PC-9 (cell line): ENCODE data around the gene WDFY3. TPM values are rescaled to one million over a fixed set of nuclear protein-coding genes. Genes with fewer than 3 reads are reported as not detected.

ENCODE experiments used
- BruUV-seq: library from RNA; stranded (reverse); fragments of 400-500 nt; replicated peaks from 2 replicates; lab custom pipeline; 2021; lab: Mats Ljungman, UMichigan
- CTCF ChIA-PET: fragments of 300-600 bp; sonication (Branson Sonifier 250); formaldehyde crosslinking; loops from one replicate; lab custom pipeline; 2022; ENCODE audit warnings: antibody characterized with exemption; lab: Charles Lee
- POLR2A ChIA-PET: fragments of 300-600 bp; sonication (Branson Sonifier 250); formaldehyde crosslinking; loops from one replicate; lab custom pipeline; 2022; ENCODE audit warnings: antibody characterized with exemption; ENCODE audit not compliant: unreplicated experiment; lab: Charles Lee
- DNase-seq, 2 experiments: peaks; one replicate each; pipeline versions ENCODE4 v3.0.0 to v3.0.0-alpha.2; 2015 to 2022; ENCODE audit warnings: mixed read lengths in 1 of 2
- H2AFZ ChIP-seq: fragments of 200-600 bp; sonication (generic); 2 replicates; pipeline ENCODE4 v1.8.1; 2017; ENCODE audit warnings: antibody characterized with exemption
- H3F3A ChIP-seq: fragments of 200-600 bp; sonication (generic); 2 replicates; pipeline ENCODE4 v1.8.1; 2017; ENCODE audit warnings: antibody characterized with exemption, mild to moderate bottlenecking, low read depth; ENCODE audit not compliant: insufficient read depth
- H3K27ac ChIP-seq: fragments of 200-600 bp; sonication (generic); 2 replicates; pipeline ENCODE4 v1.6.1; 2016; ENCODE audit warnings: mixed run types
- H3K27me3 ChIP-seq: fragments of 200-600 bp; sonication (generic); 2 replicates; pipeline ENCODE4 v1.6.1; 2016; ENCODE audit warnings: low read depth, mixed run types; ENCODE audit not compliant: insufficient read depth
- H3K36me3 ChIP-seq: fragments of 200-600 bp; sonication (generic); 2 replicates; pipeline ENCODE4 v1.6.1; 2016; ENCODE audit warnings: low read depth, mixed run types
- H3K4me1 ChIP-seq: fragments of 200-600 bp; sonication (generic); replicated peaks from 2 replicates; pipeline ENCODE4 v1.6.1; 2016; ENCODE audit warnings: mixed run types; ENCODE audit not compliant: insufficient read depth
- H3K4me2 ChIP-seq: fragments of 200-600 bp; sonication (generic); 2 replicates; pipeline ENCODE4 v1.6.1; 2017; ENCODE audit warnings: mixed run types
- H3K4me3 ChIP-seq: fragments of 200-600 bp; sonication (generic); 2 replicates; pipeline ENCODE4 v1.6.1; 2016; ENCODE audit warnings: mixed run types
- H3K79me2 ChIP-seq: fragments of 200-600 bp; sonication (generic); 2 replicates; pipeline ENCODE4 v1.6.1; 2017; ENCODE audit warnings: low read depth, mixed run types
- H3K9me2 ChIP-seq: fragments of 200-600 bp; sonication (generic); 2 replicates; pipeline ENCODE4 v1.8.1; 2017; ENCODE audit warnings: mild to moderate bottlenecking; ENCODE audit not compliant: insufficient read depth
- H3K9me3 ChIP-seq: fragments of 200-600 bp; sonication (generic); 2 replicates; pipeline ENCODE4 v1.8.1; 2016; ENCODE audit warnings: low read depth; ENCODE audit not compliant: insufficient read depth
- H4K20me1 ChIP-seq: fragments of 200-600 bp; sonication (generic); 2 replicates; pipeline ENCODE4 v1.8.1; 2017; ENCODE audit not compliant: insufficient read depth
- EZH2 ChIP-seq: fragments of 200-600 bp; sonication (generic); IDR thresholded peaks from 2 replicates; pipeline ENCODE4 v1.8.0; 2017; ENCODE audit warnings: antibody characterized with exemption, low read depth
- intact Hi-C: fragments of 100-400 bp; cut with micrococcal nuclease; formaldehyde crosslinking; loops from one replicate; pipeline ENCODE4 v1.10.0; 2022; ENCODE audit not compliant: unreplicated experiment
- total RNA-seq: library from RNA; stranded (reverse); gene quantifications from 2 replicates; pipeline ENCODE4 v1.2.3, GENCODE V29; 2021
- TF ChIP-seq, protein P1 (sequence below): fragments of 200-600 bp; sonication (generic); conservative IDR thresholded peaks from 2 replicates; pipeline ENCODE4 v1.6.1; 2017; ENCODE audit warnings: mixed run types, antibody characterized with exemption, mild to moderate bottlenecking, moderate library complexity

The WDFY3 gene
- total RNA-seq, 1 experiment from 2014 or later: 35.4 TPM

DNA sequence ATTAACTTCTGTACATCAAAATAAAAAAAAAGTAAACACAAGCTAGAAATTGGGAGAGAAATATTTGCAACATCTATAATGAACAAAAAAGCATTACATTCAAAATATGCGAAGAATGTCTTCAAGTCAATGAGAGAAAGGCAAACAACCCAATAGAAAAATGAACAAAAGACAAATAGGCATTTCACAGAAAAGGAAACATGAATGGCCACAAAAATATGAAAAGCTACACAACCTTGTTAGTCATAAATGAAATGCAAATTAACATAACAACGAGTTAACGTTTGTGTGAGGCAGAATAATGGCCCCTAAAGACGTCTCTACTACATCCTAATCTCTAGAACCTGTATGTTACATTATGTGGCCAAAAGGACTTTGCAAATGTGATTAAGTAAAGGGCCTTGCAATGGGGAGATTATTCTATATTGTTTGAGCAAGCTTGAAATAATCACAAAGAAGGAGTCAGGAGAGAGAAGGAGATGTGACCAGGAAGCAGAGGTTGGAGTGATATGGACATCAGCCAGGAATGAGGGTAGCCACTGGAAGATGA, 86.8 kb downstream of the WDFY3 start:
- Histone ChIP-seq H3F3A (no peaks in the 10 kb centered on the region), H2AFZ (no peak overlapping the region), H3K4me2 (no peak overlapping the region), H4K20me1 (no peaks in the 10 kb centered on the region; the same call in 1 of the 2 replicates), H3K36me3 (no peaks in the 10 kb centered on the region), H3K27me3 (no peaks in the 10 kb centered on the region), H3K79me2 (no peaks in the 10 kb centered on the region), H3K4me1 (no peaks in the 10 kb centered on the region), H3K9me2 (no peaks in the 10 kb centered on the region; the same call in 1 of the 2 replicates), H3K9me3 (no peaks in the 10 kb centered on the region), H3K27ac (no peak overlapping the region), H3K4me3 (no peak overlapping the region)
- intact Hi-C loops: loop anchor here (10.0 kb wide), 1 partner anchor 75 kb away; no protein-coding TSS in a partner anchor
- TF ChIP-seq EZH2: no peak
- TF ChIP-seq, protein P1, sequence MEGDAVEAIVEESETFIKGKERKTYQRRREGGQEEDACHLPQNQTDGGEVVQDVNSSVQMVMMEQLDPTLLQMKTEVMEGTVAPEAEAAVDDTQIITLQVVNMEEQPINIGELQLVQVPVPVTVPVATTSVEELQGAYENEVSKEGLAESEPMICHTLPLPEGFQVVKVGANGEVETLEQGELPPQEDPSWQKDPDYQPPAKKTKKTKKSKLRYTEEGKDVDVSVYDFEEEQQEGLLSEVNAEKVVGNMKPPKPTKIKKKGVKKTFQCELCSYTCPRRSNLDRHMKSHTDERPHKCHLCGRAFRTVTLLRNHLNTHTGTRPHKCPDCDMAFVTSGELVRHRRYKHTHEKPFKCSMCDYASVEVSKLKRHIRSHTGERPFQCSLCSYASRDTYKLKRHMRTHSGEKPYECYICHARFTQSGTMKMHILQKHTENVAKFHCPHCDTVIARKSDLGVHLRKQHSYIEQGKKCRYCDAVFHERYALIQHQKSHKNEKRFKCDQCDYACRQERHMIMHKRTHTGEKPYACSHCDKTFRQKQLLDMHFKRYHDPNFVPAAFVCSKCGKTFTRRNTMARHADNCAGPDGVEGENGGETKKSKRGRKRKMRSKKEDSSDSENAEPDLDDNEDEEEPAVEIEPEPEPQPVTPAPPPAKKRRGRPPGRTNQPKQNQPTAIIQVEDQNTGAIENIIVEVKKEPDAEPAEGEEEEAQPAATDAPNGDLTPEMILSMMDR: no peak
- BruUV-seq: no TSS peak
- CTCF ChIA-PET: no interaction called here
- POLR2A ChIA-PET: no interaction called here
- DNase-seq: no peak

DNA sequence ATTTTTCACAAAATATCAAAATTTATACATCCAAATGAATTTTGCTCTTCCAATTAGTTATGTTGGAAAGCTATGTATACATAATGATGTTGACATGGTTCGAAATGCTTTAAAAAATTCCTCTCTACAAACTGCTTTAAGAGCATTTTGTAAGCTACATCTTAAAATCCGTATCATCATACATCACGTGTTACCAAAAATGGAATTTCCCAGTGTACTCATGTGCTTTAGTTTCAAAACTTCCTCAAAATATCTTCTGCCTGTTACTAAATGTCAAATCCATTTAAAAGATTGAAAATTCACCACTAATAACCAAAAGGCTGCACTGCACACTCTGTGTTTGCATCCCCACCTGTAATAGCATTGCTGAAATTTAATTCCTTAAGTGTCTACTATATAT, 87.9 kb downstream of the WDFY3 start:
- Histone ChIP-seq H3K79me2 (no peaks in the 10 kb centered on the region), H2AFZ (no peak overlapping the region), H3K4me2 (no peak overlapping the region), H4K20me1 (no peaks in the 10 kb centered on the region; the same call in 1 of the 2 replicates), H3K36me3 (no peaks in the 10 kb centered on the region), H3K9me3 (no peaks in the 10 kb centered on the region), H3K4me3 (no peak overlapping the region), H3K27ac (no peak overlapping the region), H3F3A (no peaks in the 10 kb centered on the region), H3K27me3 (no peaks in the 10 kb centered on the region), H3K4me1 (no peaks in the 10 kb centered on the region), H3K9me2 (no peaks in the 10 kb centered on the region; the same call in 1 of the 2 replicates)
- CTCF ChIA-PET: interaction anchor here (0.5 kb wide), 1 partner anchor 9 kb away, joined by 4 read pairs; no protein-coding TSS in a partner anchor
- TF ChIP-seq, protein P1: no peak
- no peak for TF ChIP-seq EZH2
- intact Hi-C loops: loop anchor here (10.0 kb wide), 1 partner anchor 76 kb away; no protein-coding TSS in a partner anchor
- no TSS peak for BruUV-seq
- POLR2A ChIA-PET: interaction anchor here (0.6 kb wide), 1 partner anchor 45 kb away, joined by 4 read pairs; no protein-coding TSS in a partner anchor
- no peak for DNase-seq

DNA sequence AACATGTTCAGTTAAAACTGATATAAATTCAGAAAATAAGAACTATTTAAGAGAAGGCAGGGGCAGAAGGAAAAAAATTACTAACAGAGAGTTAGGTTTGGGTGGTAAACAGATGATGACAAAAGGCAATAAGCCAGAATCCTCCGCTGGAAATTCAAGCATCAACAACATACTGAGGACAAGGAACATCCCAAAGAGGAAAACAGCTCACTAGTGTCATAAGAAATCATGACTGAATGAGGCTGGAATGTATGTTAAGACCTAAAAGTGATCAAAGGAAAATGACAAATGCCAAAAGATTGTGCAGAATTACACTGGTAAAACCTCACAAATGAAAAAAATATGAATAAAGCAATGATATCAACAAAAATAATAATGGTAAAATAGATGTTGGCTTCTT, 88.4 kb downstream of the WDFY3 start:
- Histone ChIP-seq H3K9me3 (no peaks in the 10 kb centered on the region), H3K4me1 (no peaks in the 10 kb centered on the region), H3K36me3 (no peaks in the 10 kb centered on the region), H3K9me2 (no peaks in the 10 kb centered on the region; the same call in 1 of the 2 replicates), H3F3A (no peaks in the 10 kb centered on the region), H2AFZ (no peak overlapping the region), H4K20me1 (no peaks in the 10 kb centered on the region; the same call in 1 of the 2 replicates), H3K4me2 (no peak overlapping the region), H3K4me3 (no peak overlapping the region), H3K79me2 (no peaks in the 10 kb centered on the region), H3K27ac (no peak overlapping the region), H3K27me3 (no peaks in the 10 kb centered on the region)
- no TSS peak for BruUV-seq
- DNase-seq: no peak
- CTCF ChIA-PET: no interaction called here
- intact Hi-C loops: loop anchor here (10.0 kb wide), 1 partner anchor 77 kb away; no protein-coding TSS in a partner anchor
- no peak for TF ChIP-seq EZH2
- TF ChIP-seq, protein P1: no peak
- POLR2A ChIA-PET: no interaction called here
